ENCODE data around the gene PPFIA2.

Gene PPFIA2

GRCh38 chr12:81759190-81760051 lies at the start of gene PPFIA2:
Gene PPFIA2 (minus strand): TSS chr12:81759350.
- H3K36me3 ChIP-seq (ENCODE audit: control insufficient read depth, insufficient read depth, low read length) = no peaks in the 10 kb centered on the region
- no peaks in the 10 kb centered on the region for H3K4me1 ChIP-seq (ENCODE audit: control insufficient read depth, insufficient read depth, low read length)
- peaks cover 44% of the 10 kb centered on the region for H3K27me3 ChIP-seq (ENCODE audit: control insufficient read depth, insufficient read depth, low read length)
- H3K9me3 ChIP-seq (ENCODE audit: control insufficient read depth, insufficient read depth, low read length) = no peaks in the 10 kb centered on the region
- no peak within 1 kb of the TSS for H3K9ac ChIP-seq (ENCODE audit: low read depth, low read length)
- H3K4me3 ChIP-seq (ENCODE audit: low read depth, low read length) = peak within 1 kb of the TSS; percentile 68

DNA sequence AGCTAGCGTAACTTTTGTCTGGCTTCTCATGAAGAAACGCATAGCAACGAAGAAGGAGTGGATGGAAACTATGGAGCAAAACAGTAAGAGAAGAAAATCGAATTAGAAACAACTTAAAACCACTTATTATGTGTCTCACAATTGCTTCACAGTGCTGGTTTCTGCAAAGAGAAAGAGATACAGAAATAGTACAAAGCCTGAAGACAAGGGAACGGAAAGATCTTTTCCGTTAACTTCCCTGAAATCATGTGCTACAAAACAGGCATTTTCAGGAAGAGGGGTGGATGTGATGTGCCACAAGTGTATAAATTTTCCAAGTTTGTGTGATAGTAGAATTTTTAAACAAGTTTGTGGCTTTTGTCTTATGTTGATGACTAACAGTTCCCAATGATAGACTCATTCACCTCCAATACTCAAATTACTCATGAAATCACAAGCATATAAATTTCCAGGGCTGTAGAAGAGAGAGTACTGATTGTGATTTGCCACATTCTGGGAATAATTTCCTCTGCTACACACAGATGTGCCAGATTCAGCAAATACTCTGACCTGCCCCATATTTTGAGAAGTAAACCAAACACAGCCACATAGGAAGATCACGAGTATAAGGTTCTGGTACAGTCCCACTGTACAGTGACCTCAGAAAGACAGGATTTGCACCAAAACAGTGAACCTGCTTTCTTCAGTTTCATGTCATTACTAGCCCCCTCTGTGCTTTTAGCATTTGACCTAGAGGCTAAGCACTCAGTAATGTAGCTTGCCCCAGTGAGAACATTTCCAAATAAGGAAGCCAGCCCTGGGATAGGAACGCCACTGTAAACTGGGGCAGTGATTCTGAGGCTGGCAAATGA lies 41.4 kb upstream of the PPFIA2 start:
- Histone ChIP-seq H3K4me3 (ENCODE audit: low read depth, low read length) (no peak overlapping the region), H3K4me1 (ENCODE audit: control insufficient read depth, insufficient read depth, low read length) (peaks cover 26% of the 10 kb centered on the region), H3K9ac (ENCODE audit: low read depth, low read length) (no peak overlapping the region), H3K27me3 (ENCODE audit: control insufficient read depth, insufficient read depth, low read length) (no peaks in the 10 kb centered on the region), H3K9me3 (ENCODE audit: control insufficient read depth, insufficient read depth, low read length) (no peaks in the 10 kb centered on the region), H3K36me3 (ENCODE audit: control insufficient read depth, insufficient read depth, low read length) (no peaks in the 10 kb centered on the region)

DNA sequence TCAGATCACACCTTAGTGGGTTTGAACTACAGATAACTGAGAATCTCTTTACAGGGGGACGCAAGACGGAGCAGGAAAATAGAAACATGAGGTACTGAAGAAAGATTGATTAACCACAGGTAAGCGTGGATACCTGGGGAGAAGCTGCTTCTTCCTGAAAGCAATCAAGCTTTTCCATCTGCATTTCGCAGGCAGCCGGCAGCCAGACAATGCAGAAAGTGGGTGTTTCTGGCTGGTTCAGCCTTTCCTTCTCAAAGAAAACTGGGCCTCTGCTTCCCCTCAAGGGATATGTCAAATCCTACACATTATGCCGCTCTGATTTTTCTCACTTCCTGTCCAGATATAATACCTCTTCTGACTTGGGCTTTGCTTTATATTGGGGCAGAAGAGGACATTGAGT lies 39.1 kb upstream of the PPFIA2 start:
- H3K27me3 ChIP-seq (ENCODE audit: control insufficient read depth, insufficient read depth, low read length) = no peaks in the 10 kb centered on the region
- no peaks in the 10 kb centered on the region for H3K9me3 ChIP-seq (ENCODE audit: control insufficient read depth, insufficient read depth, low read length)
- no peak overlapping the region for H3K4me3 ChIP-seq (ENCODE audit: low read depth, low read length)
- no peak overlapping the region for H3K9ac ChIP-seq (ENCODE audit: low read depth, low read length)
- peaks cover 26% of the 10 kb centered on the region for H3K4me1 ChIP-seq (ENCODE audit: control insufficient read depth, insufficient read depth, low read length)
- H3K36me3 ChIP-seq (ENCODE audit: control insufficient read depth, insufficient read depth, low read length) = no peaks in the 10 kb centered on the region

DNA sequence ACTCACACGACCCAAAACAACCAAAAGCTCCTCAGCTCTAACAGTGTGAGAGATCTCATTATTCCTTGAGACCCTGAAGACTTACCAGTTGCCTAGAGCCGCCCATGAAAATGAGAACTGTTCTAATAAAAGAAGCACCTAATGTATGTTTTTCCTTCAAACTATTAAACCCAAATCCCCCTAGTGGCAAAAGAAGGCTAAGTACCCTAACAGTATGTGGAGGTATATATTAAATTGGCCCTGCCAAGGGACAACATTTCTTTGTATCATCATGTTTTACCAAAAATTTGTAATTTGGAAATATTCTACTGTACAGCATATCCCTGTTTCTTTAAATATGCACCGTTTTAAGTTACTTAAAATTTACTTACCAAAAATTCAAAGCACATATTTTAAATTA lies 38.0 kb upstream of the PPFIA2 start:
- Histone ChIP-seq H3K4me3 (ENCODE audit: low read depth, low read length) (no peak overlapping the region), H3K4me1 (ENCODE audit: control insufficient read depth, insufficient read depth, low read length) (peaks cover 26% of the 10 kb centered on the region), H3K36me3 (ENCODE audit: control insufficient read depth, insufficient read depth, low read length) (no peaks in the 10 kb centered on the region), H3K9me3 (ENCODE audit: control insufficient read depth, insufficient read depth, low read length) (no peaks in the 10 kb centered on the region), H3K9ac (ENCODE audit: low read depth, low read length) (no peak overlapping the region), H3K27me3 (ENCODE audit: control insufficient read depth, insufficient read depth, low read length) (no peaks in the 10 kb centered on the region)

- peaks cover under 1% of the 10 kb centered on the region for H3K4me1 ChIP-seq (ENCODE audit: control insufficient read depth, insufficient read depth, low read length)
- H3K9ac ChIP-seq (ENCODE audit: low read depth, low read length) = no peak overlapping the region
- H3K36me3 ChIP-seq (ENCODE audit: control insufficient read depth, insufficient read depth, low read length) = no peaks in the 10 kb centered on the region
- H3K27me3 ChIP-seq (ENCODE audit: control insufficient read depth, insufficient read depth, low read length) = no peaks in the 10 kb centered on the region
- H3K9me3 ChIP-seq (ENCODE audit: control insufficient read depth, insufficient read depth, low read length) = no peaks in the 10 kb centered on the region
- no peak overlapping the region for H3K4me3 ChIP-seq (ENCODE audit: low read depth, low read length)
These were observed 33.5 kb upstream of the PPFIA2 start for GRCh38 chr12:81792666-81793065.

GRCh38 chr12:81779216-81779615 lies 20.1 kb upstream of the PPFIA2 start:
- H3K36me3 ChIP-seq (ENCODE audit: control insufficient read depth, insufficient read depth, low read length) = no peaks in the 10 kb centered on the region

DNA sequence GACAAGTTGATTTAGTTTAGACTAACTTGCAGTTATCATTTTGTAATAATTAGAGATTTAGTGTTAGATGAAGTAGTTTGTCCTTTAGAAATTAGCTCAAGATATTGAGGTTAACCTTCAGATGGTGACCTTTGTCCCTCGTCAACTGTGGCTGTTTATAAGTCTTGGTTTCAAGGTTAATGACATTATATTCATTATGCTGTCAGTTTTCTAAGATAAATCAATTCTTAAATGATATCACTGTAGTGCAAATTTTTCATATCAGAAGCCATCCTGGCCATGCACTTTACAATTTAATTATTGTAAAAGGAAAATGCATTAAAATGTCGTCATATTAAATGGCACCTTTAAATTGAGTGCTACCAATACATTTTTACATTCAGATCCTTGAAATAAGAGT lies 19.6 kb upstream of the PPFIA2 start:
- Histone ChIP-seq H3K27me3 (ENCODE audit: control insufficient read depth, insufficient read depth, low read length) (no peaks in the 10 kb centered on the region), H3K4me1 (ENCODE audit: control insufficient read depth, insufficient read depth, low read length) (no peaks in the 10 kb centered on the region), H3K9me3 (ENCODE audit: control insufficient read depth, insufficient read depth, low read length) (no peaks in the 10 kb centered on the region), H3K4me3 (ENCODE audit: low read depth, low read length) (no peak overlapping the region), H3K9ac (ENCODE audit: low read depth, low read length) (no peak overlapping the region), H3K36me3 (ENCODE audit: control insufficient read depth, insufficient read depth, low read length) (no peaks in the 10 kb centered on the region)

More at GRCh38 chr12:81779216-81779615, 20.1 kb upstream of the PPFIA2 start:
- no peaks in the 10 kb centered on the region for H3K4me1 ChIP-seq (ENCODE audit: control insufficient read depth, insufficient read depth, low read length)
- no peaks in the 10 kb centered on the region for H3K9me3 ChIP-seq (ENCODE audit: control insufficient read depth, insufficient read depth, low read length)
- H3K27me3 ChIP-seq (ENCODE audit: control insufficient read depth, insufficient read depth, low read length) = no peaks in the 10 kb centered on the region
- no peak overlapping the region for H3K9ac ChIP-seq (ENCODE audit: low read depth, low read length)
- no peak overlapping the region for H3K4me3 ChIP-seq (ENCODE audit: low read depth, low read length)

DNA sequence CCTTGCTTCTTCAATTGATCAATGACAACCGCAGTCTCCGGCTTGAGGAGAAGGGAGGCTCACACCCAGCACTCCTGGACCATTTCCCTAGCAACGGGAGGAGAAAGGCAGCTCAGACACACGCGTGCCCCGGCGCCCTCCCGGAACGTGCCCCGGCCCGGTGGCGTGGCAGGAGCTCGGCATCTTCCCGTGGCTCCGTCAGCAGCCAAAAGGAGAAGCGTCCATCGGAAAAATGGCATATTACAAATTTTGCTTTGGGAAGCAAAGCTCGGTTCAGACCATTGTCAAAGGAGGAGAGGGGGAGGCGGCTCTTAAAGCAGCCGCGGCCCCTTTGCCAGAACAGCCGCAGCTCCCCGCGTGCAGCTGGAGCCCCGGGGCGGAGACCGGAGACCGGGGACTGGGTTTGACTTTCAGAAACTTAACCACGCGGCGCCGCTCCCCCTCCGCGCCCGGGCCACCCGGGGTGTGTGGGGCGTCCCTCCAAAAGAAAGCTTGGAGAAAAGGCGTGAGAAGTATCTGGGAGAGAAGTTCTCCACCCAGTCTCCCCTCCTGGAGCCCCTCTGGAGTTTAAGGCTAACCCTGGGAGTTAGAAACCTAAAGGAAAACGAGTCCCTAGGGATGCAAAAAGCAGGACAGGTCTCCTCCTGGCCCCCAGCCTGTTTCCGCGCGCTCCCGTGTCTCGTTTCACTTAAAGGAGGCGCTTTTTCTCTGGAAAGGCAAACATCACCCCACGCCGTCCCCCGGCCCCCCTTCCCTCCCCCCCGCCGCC lies 545 bp downstream of the PPFIA2 start:
- Histone ChIP-seq H3K9me3 (ENCODE audit: control insufficient read depth, insufficient read depth, low read length) (no peaks in the 10 kb centered on the region), H3K36me3 (ENCODE audit: control insufficient read depth, insufficient read depth, low read length) (no peaks in the 10 kb centered on the region), H3K9ac (ENCODE audit: low read depth, low read length) (no peak overlapping the region), H3K4me3 (ENCODE audit: low read depth, low read length) (peak overlapping the region; percentile 68), H3K4me1 (ENCODE audit: control insufficient read depth, insufficient read depth, low read length) (no peaks in the 10 kb centered on the region), H3K27me3 (ENCODE audit: control insufficient read depth, insufficient read depth, low read length) (peaks cover 44% of the 10 kb centered on the region)

- Histone ChIP-seq H3K4me3 (ENCODE audit: low read depth, low read length) (peak overlapping the region; percentile 68), H3K4me1 (ENCODE audit: control insufficient read depth, insufficient read depth, low read length) (no peaks in the 10 kb centered on the region), H3K36me3 (ENCODE audit: control insufficient read depth, insufficient read depth, low read length) (no peaks in the 10 kb centered on the region), H3K9ac (ENCODE audit: low read depth, low read length) (no peak overlapping the region), H3K9me3 (ENCODE audit: control insufficient read depth, insufficient read depth, low read length) (no peaks in the 10 kb centered on the region), H3K27me3 (ENCODE audit: control insufficient read depth, insufficient read depth, low read length) (peaks cover 44% of the 10 kb centered on the region)
These were observed 1.3 kb downstream of the PPFIA2 start for GRCh38 chr12:81757731-81758365.

- H3K27me3 ChIP-seq (ENCODE audit: control insufficient read depth, insufficient read depth, low read length) = no peaks in the 10 kb centered on the region
- H3K36me3 ChIP-seq (ENCODE audit: control insufficient read depth, insufficient read depth, low read length) = no peaks in the 10 kb centered on the region
- H3K4me3 ChIP-seq (ENCODE audit: low read depth, low read length) = no peak overlapping the region
- peaks cover 18% of the 10 kb centered on the region for H3K4me1 ChIP-seq (ENCODE audit: control insufficient read depth, insufficient read depth, low read length)
- no peaks in the 10 kb centered on the region for H3K9me3 ChIP-seq (ENCODE audit: control insufficient read depth, insufficient read depth, low read length)
- H3K9ac ChIP-seq (ENCODE audit: low read depth, low read length) = no peak overlapping the region
These were observed 29.4 kb downstream of the PPFIA2 start for GRCh38 chr12:81729781-81730180.

GRCh38 chr12:81727391-81727790 lies 31.8 kb downstream of the PPFIA2 start:
- peaks cover 17% of the 10 kb centered on the region for H3K4me1 ChIP-seq (ENCODE audit: control insufficient read depth, insufficient read depth, low read length)
- H3K9me3 ChIP-seq (ENCODE audit: control insufficient read depth, insufficient read depth, low read length) = no peaks in the 10 kb centered on the region
- no peak overlapping the region for H3K4me3 ChIP-seq (ENCODE audit: low read depth, low read length)
- no peak overlapping the region for H3K9ac ChIP-seq (ENCODE audit: low read depth, low read length)
- H3K36me3 ChIP-seq (ENCODE audit: control insufficient read depth, insufficient read depth, low read length) = no peaks in the 10 kb centered on the region
- H3K27me3 ChIP-seq (ENCODE audit: control insufficient read depth, insufficient read depth, low read length) = no peaks in the 10 kb centered on the region

All from iPS-15b (cell line).